GM19463 (cell line): ENCODE results near the gene CCL11.
A peak's percentile ranks its signal among the peaks of the same experiment; 100 is the strongest.

Experiments used
- ATAC-seq: cut with Tn5 transposase; IDR thresholded peaks from one replicate; pipeline ENCODE4 v1.9.1; 2021; ENCODE audit warnings: mild to moderate bottlenecking, moderate library complexity; ENCODE audit not compliant: unreplicated experiment

Gene CCL11

DNA sequence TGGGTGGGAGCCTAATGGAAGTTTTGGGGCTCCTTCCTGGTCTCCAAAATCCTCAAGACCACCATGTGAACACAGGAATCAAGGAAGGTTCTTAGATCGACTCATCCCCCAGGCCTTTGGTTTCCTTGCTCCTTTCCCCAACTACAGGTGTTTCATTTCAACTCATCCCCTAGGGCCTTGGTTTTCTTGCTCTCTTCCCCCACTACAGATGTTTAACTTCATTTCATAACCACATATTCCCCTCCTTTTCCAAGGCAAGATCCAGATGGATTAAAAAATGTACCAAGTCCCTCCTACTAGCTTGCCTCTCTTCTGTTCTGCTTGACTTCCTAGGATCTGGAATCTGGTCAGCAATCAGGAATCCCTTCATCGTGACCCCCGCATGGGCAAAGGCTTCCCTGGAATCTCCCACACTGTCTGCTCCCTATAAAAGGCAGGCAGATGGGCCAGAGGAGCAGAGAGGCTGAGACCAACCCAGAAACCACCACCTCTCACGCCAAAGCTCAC, at the start of gene CCL11:
Gene CCL11 (plus strand): TSS at position 457 of the 507 bp plus-strand sequence. CDS start 67 bp downstream, outside the sequence.
- ATAC-seq: no peak

DNA sequence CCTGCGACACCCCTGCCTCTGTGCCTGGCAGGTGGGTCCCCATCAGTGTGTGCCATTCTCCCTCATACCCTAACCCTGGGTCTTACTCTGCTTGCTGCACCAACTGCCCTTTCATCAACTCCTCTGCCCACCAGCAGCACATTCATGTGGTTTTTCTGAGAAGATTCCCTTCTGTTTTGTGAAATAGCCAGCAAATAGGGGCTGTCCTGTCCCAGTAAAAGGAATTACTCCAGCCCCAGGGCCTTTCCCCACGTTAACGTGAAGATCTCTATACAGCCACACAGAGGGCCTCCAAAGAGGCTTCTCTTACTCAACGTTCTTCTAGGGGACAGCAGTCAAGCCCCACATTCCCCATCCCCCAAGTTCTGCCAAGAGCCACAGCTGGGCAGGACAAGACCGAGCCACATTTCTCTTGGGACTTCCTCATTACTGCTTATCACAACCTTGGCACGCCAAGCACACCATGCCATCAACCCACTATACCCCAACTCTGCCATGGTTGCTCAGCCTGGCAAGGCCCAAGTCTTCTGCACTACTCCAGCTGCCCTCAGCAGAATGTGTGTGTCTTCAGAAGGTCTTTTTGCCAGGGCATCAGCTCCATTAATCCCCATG, 49.2 kb upstream of the CCL11 start:
- no peak for ATAC-seq

DNA sequence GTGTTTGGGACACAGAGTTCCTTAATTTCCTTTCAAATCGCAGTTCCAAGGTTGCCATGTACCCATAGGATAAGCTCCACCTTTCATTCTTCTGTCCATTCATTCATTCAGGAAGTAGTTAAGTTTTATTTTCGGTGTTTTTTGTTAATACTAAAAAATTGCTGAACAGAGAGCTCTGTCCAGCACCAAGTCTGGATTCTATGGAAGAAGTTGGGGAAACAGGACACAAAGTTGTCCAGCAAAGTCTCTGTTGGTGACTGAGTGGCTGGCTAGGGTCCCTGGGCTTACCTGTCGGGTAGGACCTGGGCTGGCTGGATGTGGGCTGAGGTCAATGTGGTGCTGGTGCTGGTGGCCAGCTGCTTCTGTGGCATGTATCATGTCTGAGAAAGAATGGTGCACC, 48.1 kb upstream of the CCL11 start:
- ATAC-seq: no peak

DNA sequence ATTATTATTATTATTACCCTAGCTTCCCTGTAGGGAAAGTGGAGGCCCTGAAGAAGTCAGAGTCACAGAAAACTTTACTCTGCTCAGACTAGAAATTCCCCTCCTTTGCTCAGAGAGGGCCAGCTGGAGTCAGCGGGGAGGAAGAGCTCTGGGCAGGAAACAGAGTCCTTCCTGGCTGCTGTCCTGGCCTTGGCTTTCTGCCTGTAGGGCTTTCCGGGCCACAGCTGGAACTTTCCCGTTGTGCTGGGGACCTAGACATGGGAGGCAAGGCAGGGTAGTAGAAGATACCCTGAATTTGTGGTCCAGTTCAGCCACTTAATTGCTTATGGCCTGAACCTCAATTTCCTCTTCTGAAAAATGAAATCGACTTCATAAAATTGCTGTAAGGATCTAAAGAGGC, 44.5 kb upstream of the CCL11 start:
- no peak for ATAC-seq

DNA sequence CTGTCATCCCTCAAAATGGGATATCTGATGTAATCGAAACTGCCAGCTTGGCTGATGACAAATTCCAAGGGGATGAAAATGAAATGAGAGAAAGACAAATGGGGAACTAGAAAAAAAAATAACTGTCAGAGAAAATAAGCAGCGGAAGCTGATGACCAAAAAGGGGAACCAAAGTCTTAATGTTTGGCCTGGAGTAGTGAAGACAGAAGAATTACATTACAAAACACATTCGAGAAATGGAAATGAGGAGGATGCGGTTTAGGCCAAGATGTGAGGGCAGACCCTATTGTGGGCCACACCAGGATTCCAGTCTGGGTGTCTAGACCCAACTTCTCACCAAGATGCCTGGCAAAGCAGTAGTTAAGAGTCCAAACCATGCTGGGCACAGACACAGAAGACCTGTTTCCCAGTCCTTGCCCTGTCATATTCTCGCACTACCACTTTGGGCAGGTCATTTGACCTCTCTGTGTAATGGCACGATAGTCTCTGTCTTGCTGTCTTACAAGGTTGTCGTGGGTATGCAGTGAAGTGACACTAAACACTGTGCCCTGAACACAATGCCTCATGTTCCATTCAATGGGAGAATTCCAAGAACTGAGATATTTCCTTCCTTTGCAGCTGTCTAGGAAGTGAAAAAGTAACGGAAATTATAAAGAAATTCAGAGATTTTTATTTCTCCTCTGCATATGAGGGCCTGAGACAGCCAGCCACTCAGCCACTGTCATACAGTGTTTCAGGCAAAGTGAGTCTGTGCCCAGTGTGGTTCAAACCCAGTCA, 42.8 kb upstream of the CCL11 start:
- no peak for ATAC-seq

DNA sequence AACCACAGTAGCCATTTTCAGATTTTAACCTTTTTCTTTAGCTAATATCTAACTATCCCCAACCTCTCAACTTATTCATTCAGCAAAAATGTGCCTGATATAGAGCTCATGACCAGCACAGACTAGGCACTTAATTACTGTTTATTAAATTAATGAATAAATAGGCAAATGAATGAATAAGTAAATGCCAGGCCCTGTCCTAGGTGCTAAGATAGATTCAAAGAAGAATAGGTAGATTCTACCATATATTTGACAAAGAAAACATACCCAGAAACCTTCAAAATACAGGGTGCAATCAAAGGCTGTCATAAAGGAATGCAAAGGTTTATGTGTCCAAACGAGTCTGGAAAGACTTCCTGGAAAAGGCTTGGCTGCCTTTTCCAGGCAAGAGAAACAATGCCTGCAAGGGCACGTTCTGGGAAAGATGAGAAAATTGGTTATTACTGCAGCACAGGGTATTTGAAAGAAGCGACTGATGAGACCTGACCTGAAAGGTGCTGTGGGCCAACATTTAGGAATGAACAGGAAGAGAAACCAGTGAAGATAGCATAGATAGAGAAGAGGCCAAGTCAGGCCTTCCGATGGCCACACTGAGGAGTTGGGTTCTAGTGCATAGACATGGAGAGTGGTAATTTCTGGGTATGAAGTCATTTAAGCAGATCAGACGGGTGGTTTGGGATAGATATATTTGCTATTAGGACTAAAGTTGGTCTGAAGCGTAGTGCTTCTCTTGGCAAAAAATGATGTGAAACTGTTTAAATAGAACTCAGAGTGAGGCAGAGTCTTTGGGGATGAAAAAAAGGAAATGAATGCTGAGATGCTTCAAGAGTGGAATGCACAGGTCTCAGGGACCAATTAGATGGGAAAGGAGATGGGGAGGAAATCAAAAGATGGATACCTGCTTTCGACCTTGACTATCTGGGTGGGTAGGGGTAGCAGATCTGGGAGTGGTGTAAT, 41.9 kb upstream of the CCL11 start:
- ATAC-seq: no peak

DNA sequence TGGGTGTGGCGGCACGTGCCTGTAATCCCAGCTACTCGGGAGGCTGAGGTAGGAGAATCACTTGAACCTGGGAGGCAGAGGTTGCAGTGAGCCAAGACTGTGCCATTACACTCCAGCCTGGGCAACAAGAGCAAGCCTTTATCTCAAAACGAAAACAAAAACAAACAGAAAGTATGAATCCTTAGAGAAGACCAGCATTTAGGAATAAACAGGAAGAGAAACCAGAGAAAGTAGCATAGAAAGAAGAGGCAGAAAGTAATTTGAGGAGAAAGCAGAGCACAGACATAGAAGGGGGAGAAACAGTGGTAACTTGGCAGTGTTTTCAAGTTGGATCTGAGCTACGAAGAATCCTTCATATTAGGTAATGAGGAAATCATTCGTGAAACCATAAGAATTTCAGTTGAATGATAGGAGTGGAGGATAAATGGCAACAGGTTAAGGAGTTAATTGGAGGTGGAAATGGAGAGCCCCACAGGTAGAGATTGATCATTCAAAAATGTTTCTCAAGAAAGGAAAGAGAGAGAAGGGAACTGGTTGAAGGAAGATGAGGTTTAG, 40.1 kb upstream of the CCL11 start:
- ATAC-seq: no peak

DNA sequence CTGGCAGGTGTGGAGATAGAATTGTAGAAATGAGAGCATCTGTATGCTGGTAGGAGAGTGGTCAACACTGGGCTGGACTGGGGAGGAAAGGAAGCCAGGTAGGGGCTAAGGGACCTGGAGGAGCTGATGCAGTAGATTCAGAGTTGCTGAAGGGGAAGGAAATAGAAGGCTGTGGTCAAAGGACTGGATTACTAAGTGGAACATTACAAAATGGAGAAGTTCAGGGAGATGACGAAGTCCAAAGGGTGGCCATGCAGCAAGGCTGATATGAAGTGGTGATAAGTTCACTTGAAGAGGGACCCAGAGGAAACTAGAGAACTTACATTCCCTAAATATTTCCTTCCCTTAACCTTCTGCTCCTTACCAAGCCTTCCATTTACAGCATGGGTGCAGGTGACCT, 39.1 kb upstream of the CCL11 start:
- no peak for ATAC-seq

DNA sequence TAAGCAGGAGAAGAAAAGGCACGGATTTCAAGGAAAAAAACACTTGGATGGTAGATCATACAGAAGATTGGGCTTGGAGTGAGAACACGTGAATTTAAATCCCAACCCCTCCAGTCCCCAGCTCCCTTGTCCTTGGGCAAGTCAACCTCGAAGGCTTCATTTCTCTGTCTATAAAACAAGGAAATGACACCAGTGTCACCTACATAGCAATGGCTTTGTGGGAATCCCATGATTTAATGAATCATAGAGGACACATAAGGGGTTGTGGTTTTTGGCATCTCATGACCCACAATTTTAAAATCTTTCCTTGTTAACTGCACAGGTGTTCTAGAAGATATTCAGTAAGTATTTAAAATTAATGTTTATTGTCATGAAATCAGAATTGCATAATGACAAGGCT, 38.7 kb upstream of the CCL11 start:
- no peak for ATAC-seq

DNA sequence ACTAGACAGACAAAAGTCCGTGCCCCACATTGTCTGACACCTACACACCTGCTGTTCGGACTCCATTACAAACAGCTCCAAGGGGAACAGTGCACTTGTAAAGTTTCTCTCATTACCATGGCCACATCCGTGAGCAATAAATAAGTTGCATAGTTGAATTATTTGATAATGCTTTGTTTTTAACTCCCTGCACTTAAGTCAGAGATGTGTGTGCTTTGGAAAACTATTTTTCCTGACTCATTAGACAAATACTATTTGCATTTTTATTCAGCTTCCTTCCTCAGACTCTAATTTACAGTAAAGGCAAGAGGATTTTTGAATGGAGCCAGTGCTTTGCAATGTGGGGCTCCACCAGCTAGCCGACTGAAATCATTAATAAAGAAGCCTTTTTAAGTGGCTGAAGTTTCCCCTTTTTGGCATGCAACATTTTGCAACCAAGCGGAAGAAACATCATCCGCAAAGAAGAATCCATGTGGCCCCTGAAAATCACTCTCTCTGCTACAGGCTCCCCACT, 37.0 kb upstream of the CCL11 start:
- no peak for ATAC-seq

DNA sequence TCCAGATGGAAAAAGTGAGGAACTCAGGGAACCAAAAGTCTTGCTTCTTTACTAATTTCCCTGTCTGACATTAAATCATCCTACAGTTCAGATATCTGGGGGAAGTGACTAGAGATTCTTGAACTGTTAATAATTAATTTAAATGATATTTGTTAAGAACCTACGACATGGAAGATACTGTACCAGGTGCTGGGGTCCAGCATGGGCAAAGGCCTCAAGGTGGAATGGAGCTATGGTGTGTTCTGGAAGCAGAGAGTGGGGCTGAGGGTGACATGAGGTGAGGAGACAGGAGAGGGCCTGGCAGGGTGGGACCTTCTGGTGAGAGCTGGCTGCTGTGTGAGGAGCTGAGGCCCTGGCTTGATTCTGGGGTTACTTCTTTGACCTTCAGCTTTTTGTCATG, 36.5 kb upstream of the CCL11 start:
- no peak for ATAC-seq

DNA sequence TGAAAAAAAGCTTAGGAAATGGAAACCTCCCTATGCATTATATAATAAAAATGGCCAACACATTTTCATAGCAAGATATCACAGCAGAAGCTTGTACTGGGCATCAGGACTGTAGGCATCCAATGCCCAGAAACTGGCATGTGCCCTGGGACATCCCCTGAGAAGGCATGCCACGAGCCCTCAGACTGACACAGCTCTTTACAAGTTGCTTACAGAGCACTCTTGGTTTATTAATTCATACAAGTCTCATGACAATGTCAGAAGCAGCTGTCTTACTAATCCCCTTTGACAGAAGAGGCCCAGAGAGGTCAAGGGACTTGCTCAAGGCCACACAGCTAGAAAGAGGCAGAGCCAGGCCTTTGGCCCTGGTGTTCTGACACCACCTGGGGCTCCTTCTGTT, 36.1 kb upstream of the CCL11 start:
- no peak for ATAC-seq

DNA sequence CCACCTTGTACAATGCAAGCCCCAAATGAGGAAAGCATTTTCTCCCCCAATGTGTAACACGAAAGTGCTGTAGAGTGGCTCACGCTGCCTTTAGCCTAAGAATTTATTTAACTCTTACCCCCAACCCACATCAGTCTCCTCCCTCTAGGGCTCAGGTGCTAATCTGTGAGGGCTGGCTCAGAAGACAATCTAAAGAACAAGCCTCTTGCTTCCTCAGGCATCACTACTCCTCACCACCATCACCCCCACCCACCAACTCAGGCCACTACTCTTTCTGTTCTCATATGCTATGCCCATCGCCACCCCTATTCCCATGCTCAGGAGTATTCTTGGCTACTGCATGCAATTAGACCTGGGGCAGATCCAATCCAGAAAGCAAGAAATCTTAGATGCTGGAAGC, 34.4 kb upstream of the CCL11 start:
- ATAC-seq: no peak

DNA sequence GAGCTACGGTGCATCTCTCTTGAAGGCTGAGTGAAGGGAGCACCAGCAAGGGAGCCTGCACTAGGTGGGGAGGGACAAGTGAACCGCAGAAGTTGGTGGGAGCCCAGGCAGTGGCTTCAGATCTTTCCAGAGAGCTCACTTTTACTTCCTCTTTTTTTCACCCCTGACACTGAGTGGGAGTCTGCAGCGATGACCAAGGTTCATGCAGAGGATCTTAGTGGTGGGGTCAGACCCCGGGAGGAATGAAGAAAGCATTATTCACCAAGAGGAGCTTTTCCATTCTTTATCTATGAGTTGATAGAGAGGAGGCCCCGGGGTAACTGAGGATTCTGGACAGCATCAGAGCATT, 33.5 kb upstream of the CCL11 start:
- ATAC-seq: peak; percentile 62

DNA sequence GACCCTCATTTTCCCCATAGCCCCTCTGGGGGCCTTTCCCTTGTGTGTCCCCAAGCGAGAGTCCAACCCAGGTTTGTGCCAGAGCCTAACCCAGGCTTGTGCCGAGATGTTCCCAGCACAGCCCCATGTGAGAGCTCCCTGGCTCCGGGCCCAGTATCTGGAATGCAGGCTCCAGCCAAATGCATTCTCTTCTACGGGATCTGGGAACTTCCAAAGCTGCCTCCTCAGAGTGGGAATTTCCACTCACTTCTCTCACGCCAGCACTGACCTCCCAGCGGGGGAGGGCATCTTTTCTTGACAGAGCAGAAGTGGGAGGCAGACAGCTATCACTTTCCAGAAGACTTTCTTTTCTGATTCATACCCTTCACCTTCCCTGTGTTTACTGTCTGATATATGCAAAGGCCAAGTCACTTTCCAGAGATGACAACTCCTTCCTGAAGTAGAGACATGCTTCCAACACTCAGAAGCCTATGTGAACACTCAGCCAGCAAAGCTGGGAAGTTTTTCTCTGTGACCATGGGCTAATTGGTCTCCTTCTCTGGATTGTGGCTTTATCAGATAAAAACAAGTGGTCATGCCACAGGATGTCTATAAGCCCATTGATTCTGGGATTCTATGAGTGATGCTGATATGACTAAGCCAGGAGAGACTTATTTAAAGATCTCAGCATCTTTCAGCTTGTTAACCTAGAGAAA, 33.0 kb upstream of the CCL11 start:
- ATAC-seq: no peak

DNA sequence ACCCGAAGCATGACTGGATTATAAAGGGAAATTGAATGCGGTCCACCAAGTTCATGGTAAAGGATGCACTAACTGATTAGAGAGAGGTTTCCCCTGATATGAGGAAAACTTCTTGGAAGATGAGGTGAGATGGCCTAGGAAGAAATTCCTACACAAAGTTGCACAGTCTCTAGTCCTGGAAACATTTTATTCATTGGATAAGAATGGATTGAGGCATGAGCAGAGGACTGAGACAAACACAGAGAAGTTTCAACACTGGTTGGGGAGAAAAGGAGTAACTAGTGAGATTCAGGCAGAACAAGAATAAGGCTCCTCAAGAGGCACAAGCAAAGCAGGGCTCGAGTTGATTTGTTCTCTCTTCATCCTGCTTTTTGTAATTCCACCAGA, 32.4 kb upstream of the CCL11 start:
- no peak for ATAC-seq

DNA sequence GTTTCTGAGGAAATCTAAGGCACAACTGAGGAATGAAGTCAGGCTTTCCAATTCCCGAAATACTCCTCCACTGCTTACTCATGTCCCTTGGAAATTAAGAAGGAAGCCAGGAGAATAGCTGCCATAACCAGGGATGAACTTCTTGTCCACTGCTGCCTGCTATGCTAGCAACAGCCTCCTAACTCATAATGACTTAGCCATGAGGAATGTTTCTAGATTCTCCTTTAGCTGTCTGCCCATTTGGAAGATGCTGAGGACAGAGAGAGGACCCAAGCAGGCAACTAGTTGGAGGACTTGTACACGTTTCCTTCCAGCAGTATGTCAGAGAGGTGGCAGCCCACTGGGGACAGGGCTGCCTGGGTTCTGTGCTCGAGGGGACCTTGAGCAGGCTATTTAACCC, 31.4 kb upstream of the CCL11 start:
- no peak for ATAC-seq

DNA sequence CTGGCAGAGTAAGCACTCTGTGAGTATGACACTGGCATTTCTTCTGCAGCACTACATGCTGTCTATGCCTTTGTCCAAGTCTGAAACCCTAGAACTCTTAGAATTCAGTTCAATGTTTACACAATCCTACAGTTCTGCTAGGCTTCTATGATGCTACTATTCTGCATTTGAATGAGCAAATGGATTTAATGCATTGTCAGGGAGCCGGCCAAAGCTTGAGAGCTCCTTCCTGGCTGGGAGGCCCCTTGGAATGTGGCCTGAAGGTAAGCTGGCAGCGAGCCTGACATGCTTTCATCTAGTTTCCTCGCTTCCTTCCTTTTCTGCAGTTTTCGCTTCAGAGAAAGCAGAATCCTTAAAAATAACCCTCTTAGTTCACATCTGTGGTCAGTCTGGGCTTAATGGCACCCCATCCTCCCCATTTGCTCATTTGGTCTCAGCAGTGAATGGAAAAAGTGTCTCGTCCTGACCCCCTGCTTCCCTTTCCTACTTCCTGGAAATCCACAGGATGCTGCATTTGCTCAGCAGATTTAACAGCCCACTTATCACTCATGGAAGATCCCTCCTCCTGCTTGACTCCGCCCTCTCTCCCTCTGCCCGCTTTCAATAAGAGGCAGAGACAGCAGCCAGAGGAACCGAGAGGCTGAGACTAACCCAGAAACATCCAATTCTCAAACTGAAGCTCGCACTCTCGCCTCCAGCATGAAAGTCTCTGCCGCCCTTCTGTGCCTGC, 30.7 kb upstream of the CCL11 start, which contains the start of gene CCL2:
Gene CCL2 (plus strand): TSS at position 635 of the 730 bp plus-strand sequence. CDS start 65 bp downstream, at position 700.
- ATAC-seq: no peak

DNA sequence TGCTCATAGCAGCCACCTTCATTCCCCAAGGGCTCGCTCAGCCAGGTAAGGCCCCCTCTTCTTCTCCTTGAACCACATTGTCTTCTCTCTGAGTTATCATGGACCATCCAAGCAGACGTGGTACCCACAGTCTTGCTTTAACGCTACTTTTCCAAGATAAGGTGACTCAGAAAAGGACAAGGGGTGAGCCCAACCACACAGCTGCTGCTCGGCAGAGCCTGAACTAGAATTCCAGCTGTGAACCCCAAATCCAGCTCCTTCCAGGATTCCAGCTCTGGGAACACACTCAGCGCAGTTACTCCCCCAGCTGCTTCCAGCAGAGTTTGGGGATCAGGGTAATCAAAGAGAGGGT, 30.2 kb upstream of the CCL11 start:
- ATAC-seq: no peak

DNA sequence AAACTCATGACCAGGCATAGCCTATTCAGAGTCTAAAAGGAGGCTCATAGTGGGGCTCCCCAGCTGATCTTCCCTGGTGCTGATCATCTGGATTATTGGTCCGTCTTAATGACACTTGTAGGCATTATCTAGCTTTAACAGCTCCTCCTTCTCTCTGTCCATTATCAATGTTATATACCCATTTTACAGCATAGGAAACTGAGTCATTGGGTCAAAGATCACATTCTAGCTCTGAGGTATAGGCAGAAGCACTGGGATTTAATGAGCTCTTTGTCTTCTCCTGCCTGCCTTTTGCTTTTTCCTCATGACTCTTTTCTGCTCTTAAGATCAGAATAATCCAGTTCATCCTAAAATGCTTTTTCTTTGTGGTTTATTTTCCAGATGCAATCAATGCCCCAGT, 29.7 kb upstream of the CCL11 start:
- no peak for ATAC-seq
